HepG2 (cell line): ENCODE measurements around the gene SYNGR2. TPM values are rescaled to one million over a fixed set of nuclear protein-coding genes. Genes with fewer than 3 reads are reported as not detected.

Experiments used
- ATAC-seq: fragments of 200-7000 bp; cut with Tn5 transposase; 3 replicates; pipeline ENCODE4 v1.9.1; 2020; ENCODE audit warnings: mild to moderate bottlenecking, moderate library complexity
- BruUV-seq: library from RNA; stranded (reverse); fragments of 400-500 nt; replicated peaks from 2 replicates; lab custom pipeline; 2021; lab: Mats Ljungman, UMichigan
- CTCF ChIA-PET: fragments of 300-600 bp; formaldehyde crosslinking; extraction: SDS; loops from one replicate; lab custom pipeline; 2021; ENCODE audit warnings: low total read pairs, inconsistent platforms, low intra/inter-chr PET ratio; lab: Yijun Ruan, JAX
- POLR2A ChIA-PET: fragments of 350-600 bp; sonication (Branson Sonifier 250); formaldehyde crosslinking; loops from one replicate; lab custom pipeline; 2020; ENCODE audit warnings: antibody characterized with exemption, inconsistent platforms; lab: Yijun Ruan, JAX
- DNase-seq: peaks from one replicate; pipeline ENCODE4 v3.0.0-alpha.2; 2015; ENCODE audit warnings: low spot score
- FAIRE-seq: peaks from 3 replicates; lab custom pipeline; 2011; peaks lifted over from hg19 to GRCh38; lab: Jason Lieb, UNC
- H2AFZ ChIP-seq: one replicate; pipeline ENCODE4 v1.6.1; 2011; ENCODE audit warnings: low read length, inconsistent platforms
- H3K27ac ChIP-seq: fragments of 300-600 bp; 3 replicates; pipeline ENCODE4 v1.8.0; 2011; ENCODE audit warnings: mixed run types, mild to moderate bottlenecking, mixed read lengths, low read length, inconsistent platforms; ENCODE audit not compliant: insufficient read depth; ENCODE audit errors: extremely low read length
- H3K27me3 ChIP-seq, 2 experiments: fragments of 200-600 bp in 1 of 2; 2 replicates in 1 of 2; 3 replicates in 1 of 2; pipeline versions ENCODE4 v1.6.0 to v1.8.0; 2011; ENCODE audit warnings: low read length in 2 of 2, mild to moderate bottlenecking in 2 of 2, moderate library complexity in 2 of 2, inconsistent platforms in 1 of 2; ENCODE audit not compliant: insufficient read depth in 2 of 2, control insufficient read depth in 1 of 2
- H3K36me3 ChIP-seq, 2 experiments: fragments of 200-600 bp in 1 of 2; replicated peaks in 1 of 2; 2 replicates in 1 of 2; 3 replicates in 1 of 2; pipeline versions ENCODE4 v1.5.1 to v1.8.0; 2011; ENCODE audit warnings: low read length in 2 of 2, inconsistent platforms in 1 of 2; ENCODE audit not compliant: insufficient read depth in 2 of 2, control insufficient read depth in 1 of 2
- H3K4me1 ChIP-seq: 2 replicates; pipeline ENCODE4 v1.5.1; 2012; ENCODE audit warnings: low read length, inconsistent platforms; ENCODE audit not compliant: insufficient read depth
- H3K4me2 ChIP-seq: 2 replicates; pipeline ENCODE4 v1.6.0; 2011; ENCODE audit warnings: low read depth, low read length, inconsistent platforms
- H3K4me3 ChIP-seq, 3 experiments: fragments of 200-600 bp in 1 of 3; sonication (generic), shearing (Covaris generic) in 1 of 3; replicated peaks in 1 of 3; 2 replicates each; pipeline ENCODE4 v1.5.1; 2011 to 2016; ENCODE audit warnings: low read length in 3 of 3, inconsistent platforms in 2 of 3, low read depth in 2 of 3, mild to moderate bottlenecking in 2 of 3, control low read depth in 1 of 3, mixed read lengths in 1 of 3; ENCODE audit not compliant: insufficient read depth in 1 of 3
- H3K79me2 ChIP-seq: one replicate; pipeline ENCODE4 v1.6.1; 2011; ENCODE audit warnings: low read length, inconsistent platforms; ENCODE audit not compliant: insufficient read depth
- H3K9ac ChIP-seq: 2 replicates; pipeline ENCODE4 v1.6.0; 2011; ENCODE audit warnings: mild to moderate bottlenecking, low read depth, low read length, inconsistent platforms; ENCODE audit not compliant: insufficient read depth
- H3K9me3 ChIP-seq: 2 replicates; pipeline ENCODE4 v1.5.1; 2012; ENCODE audit warnings: mild to moderate bottlenecking, low read length
- H4K20me1 ChIP-seq: 2 replicates; pipeline ENCODE4 v1.6.0; 2011; ENCODE audit warnings: inconsistent platforms, mild to moderate bottlenecking, low read length, moderate library complexity; ENCODE audit not compliant: insufficient read depth
- AGO2 ChIP-seq: fragments of 200-400 bp; formaldehyde crosslinking; optimal IDR thresholded peaks from 2 replicates; pipeline ENCODE3; 2017; ENCODE audit warnings: mild to moderate bottlenecking, low read depth, low read length, moderate library complexity
- NFYC ChIP-seq: IDR thresholded peaks from 2 replicates; pipeline ENCODE4 v1.6.1; 2016; ENCODE audit warnings: missing genetic modification reagents, missing compliant biosample characterization
- PHF8 ChIP-seq: sonication (generic); formaldehyde crosslinking; IDR thresholded peaks from 2 replicates; pipeline ENCODE4 v1.5.0; 2020; ENCODE audit warnings: missing genetic modification reagents
- RFX3 ChIP-seq: IDR thresholded peaks from 2 replicates; pipeline ENCODE4 v1.6.1; 2016; ENCODE audit warnings: missing biosample characterization, missing genetic modification reagents
- RXRA ChIP-seq: sonication (generic); formaldehyde crosslinking; IDR thresholded peaks from 2 replicates; pipeline ENCODE4 v1.5.1; 2020; ENCODE audit warnings: missing genetic modification reagents
- SATB2 ChIP-seq: sonication (generic); formaldehyde crosslinking; IDR thresholded peaks from 2 replicates; pipeline ENCODE4 v1.5.0; 2020; ENCODE audit warnings: missing genetic modification reagents
- SMAD1 ChIP-seq: sonication (generic); formaldehyde crosslinking; IDR thresholded peaks from 2 replicates; pipeline ENCODE4 v1.4.0; 2020; ENCODE audit warnings: missing genetic modification reagents, low read depth, mild to moderate bottlenecking, borderline replicate concordance
- TOE1 ChIP-seq: sonication (generic); formaldehyde crosslinking; IDR thresholded peaks from 2 replicates; pipeline ENCODE4 v1.4.0; 2020; ENCODE audit warnings: mild to moderate bottlenecking, missing genetic modification reagents
- ZNF160 ChIP-seq: sonication (generic); formaldehyde crosslinking; IDR thresholded peaks from 2 replicates; pipeline ENCODE4 v1.8.0; 2022; ENCODE audit warnings: mild to moderate bottlenecking, inconsistent platforms, missing genetic modification reagents
- ZNF224 ChIP-seq: sonication (generic); formaldehyde crosslinking; IDR thresholded peaks from 2 replicates; pipeline ENCODE4 v1.5.0; 2020; ENCODE audit warnings: mild to moderate bottlenecking, missing genetic modification reagents
- ZNF30 ChIP-seq: sonication (generic); formaldehyde crosslinking; IDR thresholded peaks from 2 replicates; pipeline ENCODE4 v1.5.0; 2020; ENCODE audit warnings: mild to moderate bottlenecking, missing genetic modification reagents
- ZNF572 ChIP-seq: sonication (generic); formaldehyde crosslinking; IDR thresholded peaks from 2 replicates; pipeline ENCODE4 v1.5.1; 2020; ENCODE audit warnings: mild to moderate bottlenecking, missing genetic modification reagents
- ZNF790 ChIP-seq: sonication (generic); formaldehyde crosslinking; IDR thresholded peaks from 2 replicates; pipeline ENCODE4 v1.8.0; 2022; ENCODE audit warnings: missing genetic modification reagents, mild to moderate bottlenecking, borderline replicate concordance
- WGBS: methylation state at CpG from one replicate; pipeline ENCODE4 v1.1.6; 2017; ENCODE audit warnings: low lambda C conversion rate; 5-methylcytosine and 5-hydroxymethylcytosine counted together
- in situ Hi-C: cut with HindIII; loops from 2 replicates; pipeline ENCODE4 v1.10.0; 2017; ENCODE audit warnings: low pct_unique_long_range_greater_than_20kb; ENCODE audit not compliant: extremely low pct_ligation_motif_present
- intact Hi-C: fragments of 100-400 bp; cut with micrococcal nuclease; formaldehyde crosslinking; loops from one replicate; pipeline ENCODE4 v1.10.0; 2022; ENCODE audit not compliant: unreplicated experiment
- polyA plus RNA-seq, 8 experiments: library from polyadenylated mRNA; depleted of rRNA in 3 of 8; stranded (reverse) in 7 of 8; unstranded in 1 of 8; fragments of >200 nt; fragmentation: Illumina TruSeq in 4 of 8; extraction: Trizol in 4 of 8; gene quantifications; 2 replicates each; pipeline versions ENCODE4 v1.2.1 to v1.2.3, GENCODE V29; 2011 to 2016; ENCODE audit warnings: low read depth in 4 of 8, missing spikeins in 1 of 8, mixed read lengths in 1 of 8; ENCODE audit not compliant: insufficient read depth in 1 of 8
- total RNA-seq, 5 experiments: library from RNA; depleted of rRNA; stranded (reverse); fragments of >200 nt; fragmentation: Illumina TruSeq; extraction: Trizol; gene quantifications; 2 replicates each; pipeline ENCODE4 v1.2.3, GENCODE V29; 2016; ENCODE audit warnings: low read depth in 1 of 5
- TF ChIP-seq, protein P1 (sequence below): sonication (generic); formaldehyde crosslinking; IDR thresholded peaks from 2 replicates; pipeline ENCODE4 v1.5.1; 2020; ENCODE audit warnings: missing genetic modification reagents, mild to moderate bottlenecking, borderline replicate concordance
- TF ChIP-seq, protein P2 (sequence below): fragments of 450-650 bp; IDR thresholded peaks from 2 replicates; pipeline ENCODE4 v1.6.1; 2017

SYNGR2 gene
- total and polyA plus RNA-seq, 2 of the 13 experiments (the other 11 are each of a cell fraction or from before 2014, with no cell fraction given), result 46.7 to 170 TPM

DNA sequence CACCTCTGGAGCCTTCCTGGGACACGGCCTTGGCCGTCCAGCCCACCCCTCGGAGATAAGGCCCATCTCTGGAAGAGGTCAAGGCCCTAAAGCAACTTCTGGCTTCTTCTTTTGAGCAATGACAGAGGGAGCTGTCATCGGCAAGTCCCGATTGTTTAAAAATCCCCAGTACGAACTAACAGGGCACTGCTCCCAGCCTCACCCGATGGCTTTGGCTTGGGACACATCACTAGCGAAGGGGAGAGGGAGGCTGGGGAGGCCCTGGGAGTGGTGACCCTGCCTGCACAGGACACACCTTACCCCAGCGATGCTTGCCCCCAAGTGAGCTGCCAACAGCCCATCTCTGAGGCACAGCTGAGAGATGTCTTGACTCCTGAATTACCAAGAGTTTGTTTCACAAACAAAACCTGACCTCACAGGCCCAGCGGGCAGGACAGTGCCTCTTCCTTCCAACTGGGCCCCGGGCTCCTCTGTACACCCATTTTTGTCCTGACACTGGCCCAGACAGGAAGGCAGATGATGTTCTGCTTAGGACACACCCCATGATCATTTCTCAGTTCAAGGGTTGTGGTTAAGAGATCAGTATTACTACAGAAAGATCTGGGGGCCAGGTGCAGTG lies 4.8 kb downstream of the SYNGR2 start (continued):
- 0 out of 2 replicates have a peak, but pooled peaks have one; percentile 28 for TF ChIP-seq ZNF30 (CRISPR knock-in tag)
- TF ChIP-seq RFX3 (CRISPR knock-in tag), result no peak
- TF ChIP-seq ZNF790 (CRISPR knock-in tag), result no peak
- no peak for TF ChIP-seq SATB2 (CRISPR knock-in tag)
- TF ChIP-seq SMAD1 (CRISPR knock-in tag), result no peak
- no peak for TF ChIP-seq PHF8 (CRISPR knock-in tag)

DNA sequence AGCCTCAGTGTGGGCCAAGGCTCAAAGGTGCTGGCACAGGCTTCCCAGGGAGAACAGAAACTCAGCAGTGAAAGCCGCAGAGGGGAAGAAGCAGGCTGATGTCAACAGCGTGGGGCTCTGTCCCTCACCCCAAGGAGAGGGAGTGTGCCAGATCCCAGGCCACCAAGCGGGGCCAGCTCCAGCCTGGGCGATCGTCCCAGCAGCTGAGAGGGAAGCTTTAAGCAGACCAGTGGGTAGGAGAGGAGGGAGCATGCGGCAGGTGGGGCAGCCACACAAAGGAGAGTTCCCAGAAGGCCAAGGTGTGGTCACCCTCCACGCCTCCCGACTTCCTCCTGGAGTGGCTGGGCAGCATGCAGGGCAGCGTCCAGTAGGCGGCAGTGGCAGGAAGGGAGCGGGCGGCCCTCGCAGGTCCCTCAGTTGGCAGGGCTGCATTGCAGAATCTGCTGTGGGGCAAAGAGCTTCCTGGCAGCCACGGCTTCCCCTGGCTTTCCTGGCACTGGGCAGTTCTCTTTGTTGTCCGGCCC lies 6.0 kb downstream of the SYNGR2 start:
- H2AFZ ChIP-seq, result no peak overlapping the region
- intact Hi-C loops (no loop called here), in situ Hi-C loops (no loop called here)
- H3K36me3 ChIP-seq, result peaks cover 19 to 55% of the 10 kb centered on the region in 2 experiments
- ChIA-PET CTCF (no interaction called here), POLR2A (interaction anchor here (1.4 kb wide), 1 partner anchor 14 kb away, joined by 3 read pairs; no protein-coding TSS in a partner anchor)
- peaks cover 35% of the 10 kb centered on the region for H3K4me1 ChIP-seq
- ATAC-seq (no peak), FAIRE-seq (no peak), DNase-seq (no peak)
- 95% methylated on average over 4 of the region's 15 CpGs for WGBS
- H3K9me3 ChIP-seq, result no peaks in the 10 kb centered on the region
- no peak overlapping the region for H3K4me2 ChIP-seq
- H3K27me3 ChIP-seq, result no peaks in the 10 kb centered on the region
- no TSS peak for BruUV-seq
- H3K79me2 ChIP-seq, result peaks cover 6% of the 10 kb centered on the region
- H3K9ac ChIP-seq, result no peak overlapping the region
- no peak overlapping the region for H3K27ac ChIP-seq
- H3K4me3 ChIP-seq, result no peak overlapping the region
- H4K20me1 ChIP-seq, result peaks cover 5% of the 10 kb centered on the region; the same call in 1 of the 2 replicates
- TF ChIP-seq NFYC (CRISPR knock-in tag) (no peak), RXRA (CRISPR knock-in tag) (0 out of 2 replicates have a peak, but pooled peaks have one; percentile 11), AGO2 (peak; percentile 94), TOE1 (CRISPR knock-in tag) (no peak), ZNF160 (CRISPR knock-in tag) (0 out of 2 replicates have a peak, but pooled peaks have one; percentile 38), ZNF572 (CRISPR knock-in tag) (0 out of 2 replicates have a peak, but pooled peaks have one; percentile 15), ZNF224 (CRISPR knock-in tag) (no peak)
- TF ChIP-seq, protein P1, sequence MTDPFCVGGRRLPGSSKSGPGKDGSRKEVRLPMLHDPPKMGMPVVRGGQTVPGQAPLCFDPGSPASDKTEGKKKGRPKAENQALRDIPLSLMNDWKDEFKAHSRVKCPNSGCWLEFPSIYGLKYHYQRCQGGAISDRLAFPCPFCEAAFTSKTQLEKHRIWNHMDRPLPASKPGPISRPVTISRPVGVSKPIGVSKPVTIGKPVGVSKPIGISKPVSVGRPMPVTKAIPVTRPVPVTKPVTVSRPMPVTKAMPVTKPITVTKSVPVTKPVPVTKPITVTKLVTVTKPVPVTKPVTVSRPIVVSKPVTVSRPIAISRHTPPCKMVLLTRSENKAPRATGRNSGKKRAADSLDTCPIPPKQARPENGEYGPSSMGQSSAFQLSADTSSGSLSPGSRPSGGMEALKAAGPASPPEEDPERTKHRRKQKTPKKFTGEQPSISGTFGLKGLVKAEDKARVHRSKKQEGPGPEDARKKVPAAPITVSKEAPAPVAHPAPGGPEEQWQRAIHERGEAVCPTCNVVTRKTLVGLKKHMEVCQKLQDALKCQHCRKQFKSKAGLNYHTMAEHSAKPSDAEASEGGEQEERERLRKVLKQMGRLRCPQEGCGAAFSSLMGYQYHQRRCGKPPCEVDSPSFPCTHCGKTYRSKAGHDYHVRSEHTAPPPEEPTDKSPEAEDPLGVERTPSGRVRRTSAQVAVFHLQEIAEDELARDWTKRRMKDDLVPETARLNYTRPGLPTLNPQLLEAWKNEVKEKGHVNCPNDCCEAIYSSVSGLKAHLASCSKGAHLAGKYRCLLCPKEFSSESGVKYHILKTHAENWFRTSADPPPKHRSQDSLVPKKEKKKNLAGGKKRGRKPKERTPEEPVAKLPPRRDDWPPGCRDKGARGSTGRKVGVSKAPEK (CRISPR knock-in tag), result no peak
- TF ChIP-seq, protein P2, sequence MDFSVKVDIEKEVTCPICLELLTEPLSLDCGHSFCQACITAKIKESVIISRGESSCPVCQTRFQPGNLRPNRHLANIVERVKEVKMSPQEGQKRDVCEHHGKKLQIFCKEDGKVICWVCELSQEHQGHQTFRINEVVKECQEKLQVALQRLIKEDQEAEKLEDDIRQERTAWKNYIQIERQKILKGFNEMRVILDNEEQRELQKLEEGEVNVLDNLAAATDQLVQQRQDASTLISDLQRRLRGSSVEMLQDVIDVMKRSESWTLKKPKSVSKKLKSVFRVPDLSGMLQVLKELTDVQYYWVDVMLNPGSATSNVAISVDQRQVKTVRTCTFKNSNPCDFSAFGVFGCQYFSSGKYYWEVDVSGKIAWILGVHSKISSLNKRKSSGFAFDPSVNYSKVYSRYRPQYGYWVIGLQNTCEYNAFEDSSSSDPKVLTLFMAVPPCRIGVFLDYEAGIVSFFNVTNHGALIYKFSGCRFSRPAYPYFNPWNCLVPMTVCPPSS, result no peak
